HCT116 (cell line): ENCODE measurements around the gene PADI3.

Experiments
- CEBPB ChIP-seq: IDR thresholded peaks from 2 replicates; pipeline ENCODE4 v1.6.1; 2012; ENCODE audit warnings: low read depth
- CTCF ChIP-seq, 3 experiments: fragments of 200-600 bp in 1 of 3; sonication (generic) in 1 of 3; IDR thresholded peaks in 2 of 3; conservative IDR thresholded peaks in 1 of 3; 2 replicates each; pipeline ENCODE4 v1.5.1; 2012 to 2017; ENCODE audit warnings: low read depth in 2 of 3, low read length in 2 of 3, antibody characterized with exemption in 1 of 3, borderline replicate concordance in 1 of 3, control low read depth in 1 of 3, mild to moderate bottlenecking in 1 of 3, mixed read lengths in 1 of 3, mixed run types in 1 of 3, moderate library complexity in 1 of 3; ENCODE audit not compliant: insufficient read depth in 1 of 3
- EZH2 ChIP-seq: fragments of 200-600 bp; sonication (generic); IDR thresholded peaks from 2 replicates; pipeline ENCODE4 v1.6.1; 2017; ENCODE audit warnings: antibody characterized with exemption, mixed run types
- EZH2phosphoT487 ChIP-seq: fragments of 200-600 bp; IDR thresholded peaks from 2 replicates; pipeline ENCODE4 v1.6.1; 2018; ENCODE audit warnings: antibody characterized with exemption, borderline replicate concordance
- POLR2A ChIP-seq: IDR thresholded peaks from 2 replicates; pipeline ENCODE4 v1.7.0; 2011; ENCODE audit warnings: borderline replicate concordance; ENCODE audit not compliant: insufficient read depth, insufficient read length; ENCODE audit errors: extremely low read depth
- POLR2AphosphoS5 ChIP-seq: IDR thresholded peaks from 2 replicates; pipeline ENCODE4 v1.6.1; 2011; ENCODE audit warnings: mild to moderate bottlenecking, low read depth, low read length, moderate library complexity
- RAD21 ChIP-seq: IDR thresholded peaks from 2 replicates; pipeline ENCODE4 v1.6.1; 2012; ENCODE audit warnings: low read depth, mild to moderate bottlenecking
- REST ChIP-seq: IDR thresholded peaks from 2 replicates; pipeline ENCODE4 v1.6.1; 2012; ENCODE audit warnings: low read depth
- SIN3A ChIP-seq: IDR thresholded peaks from 2 replicates; pipeline ENCODE4 v1.6.1; 2012; ENCODE audit warnings: low read depth
- TCF7L2 ChIP-seq: IDR thresholded peaks from 2 replicates; pipeline ENCODE4 v1.7.0; 2011; ENCODE audit warnings: borderline replicate concordance, inconsistent platforms; ENCODE audit not compliant: insufficient read depth, insufficient read length; ENCODE audit errors: extremely low read depth
- YY1 ChIP-seq: IDR thresholded peaks from 2 replicates; pipeline ENCODE4 v1.6.1; 2011; ENCODE audit warnings: low read length, low read depth, moderate library complexity, mild to moderate bottlenecking; ENCODE audit not compliant: insufficient replicate concordance; ENCODE audit errors: extremely low read depth
- ZFX ChIP-seq: fragments of 450-650 bp; IDR thresholded peaks from 2 replicates; pipeline ENCODE4 v1.6.1; 2017
- ZNF274 ChIP-seq: fragments of 200-500 bp; sonication (Bioruptor generic); IDR thresholded peaks from 2 replicates; pipeline ENCODE4 v1.6.1; 2014; ENCODE audit warnings: mild to moderate bottlenecking, low read depth, low read length, inconsistent platforms
- TF ChIP-seq, protein P1 (sequence below): IDR thresholded peaks from 2 replicates; pipeline ENCODE4 v1.6.1; 2012

DNA sequence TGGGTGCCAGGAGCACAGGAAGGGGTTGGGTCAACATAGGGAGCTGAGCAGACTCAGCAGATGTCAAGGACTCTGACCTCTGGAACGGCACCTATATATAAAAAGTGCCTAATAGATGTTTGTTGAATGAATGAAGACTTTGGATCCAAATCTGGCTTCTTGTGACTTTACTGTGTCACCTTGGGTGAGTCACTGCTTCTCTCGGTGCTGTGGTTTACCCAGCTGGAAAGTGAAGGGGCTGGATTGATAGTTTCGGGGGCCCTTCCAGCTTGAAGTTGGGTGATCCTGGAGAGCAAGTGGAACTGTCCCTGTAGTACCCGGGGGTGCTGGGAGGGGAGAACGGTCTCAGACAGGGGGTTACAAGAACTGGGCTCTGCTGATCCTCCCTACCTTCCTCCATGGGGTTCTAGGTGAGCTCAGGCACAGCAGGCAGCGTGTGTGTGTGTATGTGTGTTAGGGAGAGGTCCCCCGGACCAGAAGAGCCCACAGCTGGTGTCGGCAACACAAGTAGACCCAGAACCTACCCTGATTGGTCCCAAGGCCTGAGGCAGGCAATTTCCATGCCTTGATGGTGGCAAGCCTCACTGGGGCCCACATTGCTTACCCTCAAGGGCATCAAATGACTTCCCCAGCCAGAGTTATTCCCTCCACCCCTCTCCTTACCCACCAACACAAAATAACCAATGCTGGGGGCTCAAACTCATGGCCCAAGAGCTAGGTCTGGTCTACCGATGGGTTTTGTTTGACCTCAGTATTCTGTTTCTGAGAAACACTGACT lies 49.4 kb upstream of the PADI3 start:
- no peak for TF ChIP-seq CTCF (IDR thresholded peaks at IDR 0.05 in 2 of 3, conservative IDR thresholded peaks at IDR 0.05 in 1 of 3; ENCODE audit: borderline replicate concordance in 1 of 3, insufficient read depth in 1 of 3, low read depth in 2 of 3, low read length in 2 of 3)
- no peak for TF ChIP-seq YY1
- TF ChIP-seq POLR2AphosphoS5, result no peak
- TF ChIP-seq POLR2A, result no peak
- no peak for TF ChIP-seq EZH2phosphoT487
- no peak for TF ChIP-seq ZNF274
- TF ChIP-seq, protein P1, sequence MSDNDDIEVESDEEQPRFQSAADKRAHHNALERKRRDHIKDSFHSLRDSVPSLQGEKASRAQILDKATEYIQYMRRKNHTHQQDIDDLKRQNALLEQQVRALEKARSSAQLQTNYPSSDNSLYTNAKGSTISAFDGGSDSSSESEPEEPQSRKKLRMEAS, result no peak
- no peak for TF ChIP-seq ZFX
- no peak for TF ChIP-seq TCF7L2
- no peak for TF ChIP-seq EZH2
- no peak for TF ChIP-seq REST
- no peak for TF ChIP-seq RAD21
- TF ChIP-seq CEBPB, result no peak
- no peak for TF ChIP-seq SIN3A
